Activated T-helper 2 cell treated with anti-CD3 and anti-CD28 coated beads, Interferon-gamma antibody, Interleukin-2, Interleukin-4, amounts not matched to agents 10 μg/mL and 5 μg/mL and 100 μg/mL, durations not matched to agents 14 hours and 24 hours and 36 hours (primary cell): ENCODE results near the gene FAM193A. TPM values are rescaled to one million over a fixed set of nuclear protein-coding genes. Genes with fewer than 3 reads are reported as not detected.
"Not testable (repeated sequence)": the region's sequence is repeated elsewhere in the genome, so short reads cannot be mapped to it uniquely, and the experiment has no call there.

Source experiments
- DNase-seq: peaks from one replicate; pipeline ENCODE4 v3.0.0; 2021; ENCODE audit warnings: low spot score
- H3K27ac Mint-ChIP-seq: one replicate; pipeline ENCODE4 v1.8.0; 2021; ENCODE audit warnings: mixed read lengths
- H3K27me3 Mint-ChIP-seq: one replicate; pipeline ENCODE4 v1.8.0; 2021; ENCODE audit warnings: low read depth, mixed read lengths
- H3K36me3 Mint-ChIP-seq: one replicate; pipeline ENCODE4 v1.8.0; 2021; ENCODE audit warnings: low read depth, mixed read lengths
- H3K4me1 Mint-ChIP-seq: one replicate; pipeline ENCODE4 v1.8.0; 2021; ENCODE audit warnings: low read depth, mixed read lengths
- H3K4me3 Mint-ChIP-seq: one replicate; pipeline ENCODE4 v1.8.0; 2021; ENCODE audit warnings: low read depth, mild to moderate bottlenecking, moderate library complexity, mixed read lengths
- H3K9me3 Mint-ChIP-seq: one replicate; pipeline ENCODE4 v1.8.0; 2021; ENCODE audit warnings: mixed read lengths
- intact Hi-C: fragments of 100-400 bp; cut with micrococcal nuclease; formaldehyde crosslinking; loops from one replicate; pipeline ENCODE4 v1.15.1; 2023
- total RNA-seq: library from RNA; stranded (reverse); gene quantifications from 2 replicates; pipeline ENCODE4 v1.2.3, GENCODE V29; 2022

Gene FAM193A
- total RNA-seq, 1 donor from 2014 or later = 31.2 TPM

DNA sequence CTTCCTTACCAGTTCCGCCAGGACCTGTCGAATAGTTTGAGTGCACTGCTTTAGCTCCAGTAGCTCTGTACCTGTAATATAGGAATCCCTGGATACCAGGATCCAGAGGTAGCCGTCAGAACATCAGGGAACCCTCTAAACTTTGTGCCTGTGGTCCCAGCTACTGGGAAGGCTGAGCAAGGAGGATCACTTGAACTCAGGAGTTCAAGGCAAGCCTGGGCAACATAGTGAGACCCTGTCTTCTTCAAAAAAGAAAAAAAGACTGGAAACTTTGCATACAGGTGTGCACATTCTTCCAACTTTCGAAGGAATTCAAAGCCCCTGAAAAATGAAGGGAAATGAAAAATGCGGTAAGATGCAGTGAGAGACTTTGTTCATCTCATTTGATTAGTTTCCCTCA, 32.6 kb upstream of the FAM193A start:
- H3K4me3 Mint-ChIP-seq = no peak overlapping the region
- peaks cover 73% of the 10 kb centered on the region for H3K36me3 Mint-ChIP-seq
- no peak overlapping the region for H3K27ac Mint-ChIP-seq
- H3K9me3 Mint-ChIP-seq = no peaks in the 10 kb centered on the region
- DNase-seq = no peak
- intact Hi-C loops = no loop called here
- no peaks in the 10 kb centered on the region for H3K27me3 Mint-ChIP-seq
- peaks cover 6% of the 10 kb centered on the region for H3K4me1 Mint-ChIP-seq

DNA sequence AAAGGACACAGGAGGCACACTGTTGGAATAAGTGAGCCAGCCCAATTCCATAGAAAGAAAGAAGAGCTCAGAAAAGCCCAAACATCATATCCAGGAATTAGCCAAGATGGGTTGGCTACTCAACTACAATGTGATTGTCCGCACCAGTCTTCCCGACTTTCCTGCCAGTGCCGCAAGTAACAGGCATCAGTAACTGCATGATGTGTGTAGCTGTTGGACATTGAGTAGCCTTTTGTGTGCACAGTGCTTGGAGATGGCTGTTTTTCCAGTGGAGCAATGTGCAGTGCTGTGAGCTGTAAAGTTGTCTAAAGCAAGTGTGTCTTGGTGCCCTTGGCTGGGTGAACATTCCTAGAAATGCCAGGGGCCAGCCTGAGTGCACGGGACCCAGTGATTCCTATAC, 29.2 kb upstream of the FAM193A start:
- no peak for DNase-seq
- Mint-ChIP-seq H3K4me1 (peaks cover 2% of the 10 kb centered on the region), H3K27ac (no peak overlapping the region), H3K9me3 (no peaks in the 10 kb centered on the region), H3K27me3 (no peaks in the 10 kb centered on the region), H3K4me3 (no peak overlapping the region), H3K36me3 (peaks cover 65% of the 10 kb centered on the region)
- intact Hi-C loops = no loop called here

DNA sequence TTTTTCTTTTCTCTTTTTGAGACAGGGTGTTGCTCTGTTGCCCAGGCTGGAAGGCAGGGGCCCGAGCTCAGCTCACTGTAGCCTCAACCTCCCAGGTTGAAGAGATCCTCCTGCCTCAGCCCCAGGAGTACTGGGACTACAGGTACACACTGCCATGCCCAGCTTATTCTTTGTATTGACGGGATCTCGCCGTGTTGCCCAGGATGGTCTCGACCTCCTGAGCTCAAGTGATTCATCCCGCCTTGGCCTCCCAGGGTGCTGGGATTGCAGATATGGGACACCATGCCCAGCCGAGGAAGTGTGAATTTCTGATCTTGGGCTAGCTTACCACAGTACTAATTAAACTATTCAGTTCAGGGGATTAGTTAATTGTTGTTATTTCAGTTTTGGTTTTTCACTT, 28.6 kb upstream of the FAM193A start:
- peaks cover 67% of the 10 kb centered on the region for H3K36me3 Mint-ChIP-seq
- intact Hi-C loops = no loop called here

DNA sequence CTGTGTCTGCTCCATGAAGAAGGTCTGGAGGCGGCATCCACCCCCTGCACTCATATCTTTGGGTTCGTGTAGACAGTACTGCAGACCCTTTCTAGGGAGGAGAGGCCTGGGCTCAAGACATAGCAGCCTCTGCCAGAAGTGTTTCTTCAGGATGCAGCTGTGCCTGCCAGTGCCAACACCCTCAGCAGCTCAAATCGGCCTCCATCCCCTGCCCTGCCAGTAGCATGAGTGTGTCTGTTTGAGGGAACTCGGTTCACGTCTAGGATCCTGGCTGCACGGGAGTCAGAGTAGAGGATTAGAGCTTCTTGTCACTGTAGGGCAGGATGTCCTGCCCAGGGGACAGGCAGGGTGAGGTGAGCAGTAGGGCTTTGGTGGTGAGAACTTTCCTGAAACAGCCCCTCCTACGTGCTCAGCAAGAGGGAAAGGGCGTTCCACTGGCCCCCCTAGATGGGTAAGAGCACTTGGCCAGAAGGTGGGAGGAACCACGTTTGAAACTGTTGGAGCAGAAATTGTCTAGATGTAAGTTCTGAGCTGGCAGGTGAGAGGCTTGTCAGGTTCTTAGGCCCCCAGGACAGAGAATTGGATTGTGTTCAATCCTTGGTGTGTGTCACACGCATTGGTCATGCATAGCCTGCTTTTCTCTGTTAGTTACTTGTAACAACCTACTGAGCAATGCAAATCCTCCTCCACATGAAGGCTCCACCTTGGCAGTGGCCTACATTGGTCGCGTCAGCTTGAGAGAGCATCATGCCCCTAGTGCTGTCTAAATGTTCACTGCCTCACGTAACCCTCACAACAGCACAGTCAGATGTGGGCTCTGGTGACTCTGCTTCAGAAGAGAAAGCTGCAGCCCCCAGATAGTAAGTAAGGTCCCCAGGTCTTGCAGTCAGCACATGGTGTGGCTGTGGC, 25.8 kb upstream of the FAM193A start:
- Mint-ChIP-seq H3K36me3 (peaks cover 73% of the 10 kb centered on the region), H3K9me3 (no peaks in the 10 kb centered on the region)

More for the DNA sequence above, 28.6 kb upstream of the FAM193A start:
- peaks cover 2% of the 10 kb centered on the region for H3K4me1 Mint-ChIP-seq
- no peaks in the 10 kb centered on the region for H3K9me3 Mint-ChIP-seq
- H3K27me3 Mint-ChIP-seq = no peaks in the 10 kb centered on the region
- no peak for DNase-seq
- H3K27ac Mint-ChIP-seq = no peak overlapping the region
- H3K4me3 Mint-ChIP-seq = no peak overlapping the region

DNA sequence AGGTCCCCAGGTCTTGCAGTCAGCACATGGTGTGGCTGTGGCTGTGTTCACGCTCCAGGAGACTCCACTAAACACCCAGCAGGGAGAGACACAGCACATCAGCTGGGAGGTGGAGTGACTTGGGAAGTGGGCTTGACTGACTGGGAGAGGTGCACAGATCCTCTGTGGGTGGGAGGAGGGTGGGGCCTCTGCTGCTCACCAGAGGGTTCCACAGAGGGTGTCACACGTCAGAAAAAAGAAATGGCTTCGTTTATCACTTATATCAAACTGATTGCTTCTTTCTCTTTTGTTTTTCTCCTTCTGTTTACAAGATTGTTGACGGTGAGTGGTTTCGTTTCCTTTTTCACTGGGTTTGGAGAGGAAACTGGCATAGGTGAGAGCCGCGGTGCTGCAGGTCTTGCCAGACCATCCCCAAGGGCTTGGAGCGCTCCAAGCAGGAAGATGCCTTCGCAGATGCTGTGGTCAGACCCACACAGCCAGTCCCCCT, 24.8 kb upstream of the FAM193A start:
- Mint-ChIP-seq H3K4me3 (no peak overlapping the region), H3K27ac (peak overlapping the region; percentile 28), H3K4me1 (peaks cover 2% of the 10 kb centered on the region), H3K36me3 (peaks cover 71% of the 10 kb centered on the region), H3K9me3 (no peaks in the 10 kb centered on the region), H3K27me3 (no peaks in the 10 kb centered on the region)
- DNase-seq = no peak
- intact Hi-C loops = no loop called here

More for the DNA sequence above, 25.8 kb upstream of the FAM193A start:
- Mint-ChIP-seq H3K27me3 (no peaks in the 10 kb centered on the region), H3K4me3 (no peak overlapping the region), H3K4me1 (peaks cover 2% of the 10 kb centered on the region), H3K27ac (no peak overlapping the region)
- no peak for DNase-seq
- intact Hi-C loops = no loop called here

DNA sequence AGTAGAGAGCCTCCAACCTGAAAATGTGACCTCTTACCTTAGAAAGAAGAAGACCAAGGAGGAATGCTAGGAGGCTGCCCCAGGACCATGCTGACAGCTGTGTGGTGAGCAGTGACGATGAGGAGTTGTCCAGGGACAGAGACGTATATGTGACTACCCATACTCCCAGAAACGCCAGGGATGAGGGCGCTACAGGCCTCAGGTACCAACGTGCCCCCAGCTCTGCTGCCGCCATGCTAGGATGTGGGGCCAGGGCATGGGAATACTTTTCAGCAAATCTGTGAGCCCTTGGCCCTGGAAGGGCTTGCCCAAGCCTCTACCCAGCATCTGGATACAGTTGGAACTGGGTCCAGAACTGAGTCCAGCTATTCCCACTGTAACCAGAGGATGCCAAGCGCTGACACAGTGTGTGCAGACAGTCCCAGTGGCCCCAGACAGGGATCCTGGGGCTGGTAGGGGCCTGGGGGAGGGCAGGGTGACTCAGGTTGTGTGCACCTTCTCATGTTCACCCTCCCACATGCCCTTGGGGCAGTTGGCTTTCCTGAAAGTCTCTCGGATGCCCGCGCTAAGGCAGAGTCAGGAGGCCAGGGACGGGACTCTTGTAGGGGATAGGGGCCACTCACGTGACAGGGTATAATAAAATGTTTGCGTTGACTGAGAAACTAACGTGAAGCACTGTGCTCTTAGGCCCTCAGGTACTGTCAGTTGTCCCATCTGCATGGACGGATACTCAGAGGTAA, 23.9 kb upstream of the FAM193A start:
- no peaks in the 10 kb centered on the region for H3K27me3 Mint-ChIP-seq
- DNase-seq = no peak
- H3K4me1 Mint-ChIP-seq = peaks cover 2% of the 10 kb centered on the region
- intact Hi-C loops = no loop called here
- H3K4me3 Mint-ChIP-seq = no peak overlapping the region
- H3K27ac Mint-ChIP-seq = no peak overlapping the region
- H3K36me3 Mint-ChIP-seq = peaks cover 63% of the 10 kb centered on the region
- H3K9me3 Mint-ChIP-seq = no peaks in the 10 kb centered on the region

DNA sequence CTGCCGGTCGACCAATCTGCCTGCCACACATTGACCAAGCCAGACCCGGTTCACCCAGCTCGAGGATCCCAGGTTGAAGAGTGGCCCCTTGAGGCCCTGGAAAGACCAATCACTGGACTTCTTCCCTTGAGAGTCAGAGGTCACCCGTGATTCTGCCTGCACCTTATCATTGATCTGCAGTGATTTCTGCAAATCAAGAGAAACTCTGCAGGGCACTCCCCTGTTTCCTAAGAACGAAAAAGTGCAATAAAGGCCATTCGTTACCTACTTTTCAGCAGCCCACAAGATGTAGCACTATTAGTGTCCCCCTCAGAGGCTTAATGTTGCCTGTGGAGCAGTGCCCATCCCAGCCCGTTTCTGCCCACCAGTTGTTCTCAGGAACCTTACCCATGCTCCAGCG, 22.3 kb upstream of the FAM193A start:
- intact Hi-C loops, H3K27me3 Mint-ChIP-seq, H3K4me1 Mint-ChIP-seq, DNase-seq, H3K4me3 Mint-ChIP-seq, H3K9me3 Mint-ChIP-seq, H3K27ac Mint-ChIP-seq: not testable (repeated sequence)
- H3K36me3 Mint-ChIP-seq = peaks cover 55% of the 10 kb centered on the region

DNA sequence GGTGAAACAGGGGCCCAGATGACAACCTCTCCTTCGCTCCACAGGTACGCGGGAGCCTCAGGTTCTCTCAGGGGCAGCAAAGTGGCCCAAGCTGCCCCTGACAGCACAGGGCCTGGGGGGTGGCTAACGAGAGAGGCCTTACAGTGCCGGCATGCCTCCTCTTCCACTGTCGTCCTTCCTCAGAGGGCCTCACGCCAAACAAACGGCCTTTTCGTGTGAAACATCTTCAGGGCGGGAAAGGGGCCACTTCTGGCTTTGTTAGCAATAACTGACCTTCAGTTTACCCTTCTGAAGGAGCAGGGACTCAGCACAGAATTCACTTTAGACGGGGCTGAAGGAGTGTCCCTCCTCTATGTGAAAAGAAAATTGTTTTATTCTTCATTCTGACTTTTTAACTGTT, 21.5 kb upstream of the FAM193A start:
- H3K4me1 Mint-ChIP-seq, H3K9me3 Mint-ChIP-seq, intact Hi-C loops, H3K4me3 Mint-ChIP-seq, DNase-seq, H3K27me3 Mint-ChIP-seq, H3K27ac Mint-ChIP-seq: not testable (repeated sequence)
- H3K36me3 Mint-ChIP-seq = peaks cover 49% of the 10 kb centered on the region

DNA sequence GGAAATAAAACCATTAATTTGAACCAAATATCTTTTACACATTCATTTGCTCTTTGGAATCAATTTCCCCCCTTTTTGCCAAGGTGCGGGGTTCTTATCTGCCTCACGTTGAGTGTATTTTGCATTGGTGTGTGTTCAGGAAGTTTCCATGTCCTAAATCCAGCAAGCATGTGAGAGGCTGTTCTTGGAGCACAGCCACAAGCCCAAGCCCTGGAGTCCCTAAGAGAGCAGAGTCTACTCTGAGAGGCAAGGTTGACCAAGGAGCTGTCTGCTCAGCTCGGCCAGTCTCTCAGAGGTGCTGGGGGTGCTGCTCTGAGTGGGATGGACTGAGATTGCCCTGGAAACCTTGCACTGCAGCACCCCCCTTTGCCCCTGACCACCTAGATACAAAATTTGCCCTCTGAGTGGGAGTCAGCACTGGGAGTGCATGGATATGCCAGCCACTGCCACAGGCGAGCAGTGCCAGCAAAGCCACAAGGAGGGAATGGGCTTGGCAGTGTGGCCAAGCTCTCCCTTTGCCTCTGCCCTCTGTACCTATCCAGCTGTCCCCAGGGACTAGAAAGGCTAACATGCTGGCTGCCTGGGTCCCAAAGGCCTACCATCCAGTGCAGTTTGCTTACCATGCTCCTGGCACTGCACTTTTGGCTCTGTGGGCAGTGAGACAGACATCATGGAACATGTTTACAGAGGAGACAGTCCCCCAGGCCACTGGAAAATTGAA, 20.5 kb upstream of the FAM193A start:
- DNase-seq = no peak
- Mint-ChIP-seq H3K27me3 (no peaks in the 10 kb centered on the region), H3K4me1 (no peaks in the 10 kb centered on the region), H3K4me3 (no peak overlapping the region), H3K36me3 (peaks cover 40% of the 10 kb centered on the region), H3K27ac (no peak overlapping the region), H3K9me3 (no peaks in the 10 kb centered on the region)
- intact Hi-C loops = no loop called here

DNA sequence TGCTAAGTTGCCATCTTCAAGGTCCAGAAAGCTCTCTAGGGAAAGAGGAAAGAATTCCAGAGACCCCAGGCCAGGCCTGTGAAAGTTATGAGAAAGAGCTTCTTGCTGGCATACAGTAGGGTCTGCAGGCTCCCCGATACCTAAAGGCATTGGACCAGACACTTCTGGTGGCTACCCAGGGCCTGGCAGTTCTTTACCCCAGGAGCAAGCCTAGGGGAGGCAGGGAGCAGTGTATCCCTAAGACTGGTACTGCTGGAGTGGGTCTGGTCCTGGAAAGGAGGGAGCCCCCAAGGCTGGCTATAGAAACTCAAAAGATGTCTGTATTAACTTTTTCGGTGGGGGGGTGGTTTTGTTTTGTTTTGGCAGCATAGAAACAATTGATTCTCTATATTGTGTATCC, 19.8 kb upstream of the FAM193A start:
- Mint-ChIP-seq H3K4me1 (no peaks in the 10 kb centered on the region), H3K27ac (no peak overlapping the region), H3K27me3 (no peaks in the 10 kb centered on the region), H3K4me3 (no peak overlapping the region), H3K9me3 (no peaks in the 10 kb centered on the region), H3K36me3 (peaks cover 40% of the 10 kb centered on the region)
- intact Hi-C loops = no loop called here
- DNase-seq = no peak

DNA sequence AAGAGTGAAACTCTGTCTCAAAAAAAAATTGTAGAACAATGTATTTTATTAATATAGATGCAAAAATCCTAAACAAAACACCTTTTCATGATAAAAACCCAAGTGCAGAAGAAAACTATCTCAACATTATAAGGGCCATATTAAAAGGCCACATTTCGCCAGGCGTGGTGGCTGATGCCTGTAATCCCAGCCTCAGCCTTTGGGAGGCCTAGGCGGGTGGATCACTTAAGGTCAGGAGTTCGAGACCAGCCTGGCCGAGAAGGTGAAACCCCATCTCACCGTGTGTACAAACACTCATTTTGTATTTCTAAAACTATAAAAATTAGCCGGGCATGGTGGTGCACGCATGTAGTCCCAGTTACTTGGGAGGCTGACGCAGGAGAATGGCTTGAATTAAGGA, 9.9 kb upstream of the FAM193A start:
- H3K36me3 Mint-ChIP-seq = no peaks in the 10 kb centered on the region
- H3K4me1 Mint-ChIP-seq = no peaks in the 10 kb centered on the region
- no peak overlapping the region for H3K4me3 Mint-ChIP-seq
- H3K9me3 Mint-ChIP-seq = no peaks in the 10 kb centered on the region
- no peak overlapping the region for H3K27ac Mint-ChIP-seq
- H3K27me3 Mint-ChIP-seq = peaks cover 2% of the 10 kb centered on the region
- DNase-seq = no peak
- intact Hi-C loops = no loop called here

DNA sequence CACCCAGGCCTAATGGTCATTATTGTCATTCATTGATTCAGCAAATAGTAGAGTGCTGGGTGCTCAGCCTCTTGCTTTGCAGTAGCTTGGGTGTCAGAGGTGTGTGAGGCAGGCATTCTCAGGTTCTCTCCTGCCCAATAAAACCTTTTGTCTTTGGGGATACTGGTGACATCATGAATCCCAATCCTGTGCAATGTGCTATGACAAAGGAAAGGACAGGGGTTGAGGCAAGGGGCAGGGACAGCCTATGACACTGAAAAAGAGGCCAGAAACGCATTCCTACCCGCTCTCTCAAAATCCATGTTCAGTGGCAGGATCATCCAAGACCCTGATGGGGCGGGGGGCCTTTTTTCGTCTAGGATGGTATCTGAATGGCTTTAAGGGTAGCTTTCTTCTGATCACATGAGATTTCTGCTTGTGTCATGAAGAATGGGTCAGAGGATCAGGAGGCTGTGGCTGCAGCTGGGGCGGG, 1.5 kb upstream of the FAM193A start:
- DNase-seq = no peak
- peaks cover 13% of the 10 kb centered on the region for H3K36me3 Mint-ChIP-seq
- peak overlapping the region; percentile 80 for H3K27ac Mint-ChIP-seq
- peaks cover 2% of the 10 kb centered on the region for H3K27me3 Mint-ChIP-seq
- no peaks in the 10 kb centered on the region for H3K9me3 Mint-ChIP-seq
- peak overlapping the region; percentile 90 for H3K4me3 Mint-ChIP-seq
- H3K4me1 Mint-ChIP-seq = peaks cover 10% of the 10 kb centered on the region
- intact Hi-C loops = loop anchor here (1.0 to 5.0 kb wide), 2 partner anchors 37 to 273 kb away; partner anchors contain the start of gene MXD4
